Vagina (tissue), 2 donors: Measurements from ENCODE around the gene SOCS3. TPM values are rescaled to one million over a fixed set of nuclear protein-coding genes. Genes with fewer than 3 reads are reported as not detected.

Experiments used
- DNase-seq, 2 donors: peaks; one replicate each; pipeline ENCODE4 v3.0.0-alpha.2; 2017; ENCODE audit errors: extremely low spot score in 2 of 2
- H3K27ac ChIP-seq: fragments of 200-600 bp; sonication (generic); one replicate; pipeline ENCODE4 v1.5.1; 2019
- H3K27me3 ChIP-seq: fragments of 200-600 bp; sonication (generic); one replicate; pipeline ENCODE4 v1.5.1; 2019
- H3K36me3 ChIP-seq, 2 donors: fragments of 200-600 bp; sonication (generic); one replicate each; pipeline ENCODE4 v1.5.1; 2017 to 2019
- H3K4me1 ChIP-seq: fragments of 200-600 bp; sonication (generic); one replicate; pipeline ENCODE4 v1.5.1; 2019
- H3K4me3 ChIP-seq, 2 donors: fragments of 200-600 bp; sonication (generic); 1 replicate in 1 of 2; 2 replicates in 1 of 2; pipeline ENCODE4 v1.5.1; 2016 to 2019
- H3K9me3 ChIP-seq: fragments of 200-600 bp; sonication (generic); one replicate; pipeline ENCODE4 v1.5.1; 2019
- CTCF ChIP-seq, 3 experiments: fragments of 450-650 bp in 2 of 3; fragments of 200-600 bp in 1 of 3; sonication (generic) in 1 of 3; IDR thresholded peaks; one replicate each; pipeline ENCODE4 v1.5.1; 2017 to 2019; ENCODE audit warnings: antibody characterized with exemption in 3 of 3, mild to moderate bottlenecking in 2 of 3, moderate library complexity in 2 of 3
- POLR2A ChIP-seq, 2 donors: fragments of 450-650 bp; IDR thresholded peaks; one replicate each; pipeline ENCODE4 v1.6.1; 2017; ENCODE audit warnings: antibody characterized with exemption in 2 of 2, mild to moderate bottlenecking in 2 of 2, moderate library complexity in 2 of 2
- POLR2AphosphoS5 ChIP-seq, 2 donors: sonication (generic); formaldehyde crosslinking; IDR thresholded peaks; one replicate each; pipeline ENCODE4 v1.9.0; 2017; ENCODE audit warnings: antibody characterized with exemption in 2 of 2, mild to moderate bottlenecking in 2 of 2, low read depth in 1 of 2; ENCODE audit not compliant: insufficient read depth in 1 of 2
- intact Hi-C: fragments of 100-400 bp; cut with DNase I; formaldehyde crosslinking; loops from one replicate; pipeline ENCODE4 v1.15.1; 2023
- total RNA-seq: library from RNA; depleted of rRNA; stranded (reverse); fragments of >200 nt; gene quantifications from one replicate; pipeline ENCODE4 v1.2.3, GENCODE V29; 2016

SOCS3 gene
- total RNA-seq, 1 donor from 2014 or later, result 173 TPM

DNA sequence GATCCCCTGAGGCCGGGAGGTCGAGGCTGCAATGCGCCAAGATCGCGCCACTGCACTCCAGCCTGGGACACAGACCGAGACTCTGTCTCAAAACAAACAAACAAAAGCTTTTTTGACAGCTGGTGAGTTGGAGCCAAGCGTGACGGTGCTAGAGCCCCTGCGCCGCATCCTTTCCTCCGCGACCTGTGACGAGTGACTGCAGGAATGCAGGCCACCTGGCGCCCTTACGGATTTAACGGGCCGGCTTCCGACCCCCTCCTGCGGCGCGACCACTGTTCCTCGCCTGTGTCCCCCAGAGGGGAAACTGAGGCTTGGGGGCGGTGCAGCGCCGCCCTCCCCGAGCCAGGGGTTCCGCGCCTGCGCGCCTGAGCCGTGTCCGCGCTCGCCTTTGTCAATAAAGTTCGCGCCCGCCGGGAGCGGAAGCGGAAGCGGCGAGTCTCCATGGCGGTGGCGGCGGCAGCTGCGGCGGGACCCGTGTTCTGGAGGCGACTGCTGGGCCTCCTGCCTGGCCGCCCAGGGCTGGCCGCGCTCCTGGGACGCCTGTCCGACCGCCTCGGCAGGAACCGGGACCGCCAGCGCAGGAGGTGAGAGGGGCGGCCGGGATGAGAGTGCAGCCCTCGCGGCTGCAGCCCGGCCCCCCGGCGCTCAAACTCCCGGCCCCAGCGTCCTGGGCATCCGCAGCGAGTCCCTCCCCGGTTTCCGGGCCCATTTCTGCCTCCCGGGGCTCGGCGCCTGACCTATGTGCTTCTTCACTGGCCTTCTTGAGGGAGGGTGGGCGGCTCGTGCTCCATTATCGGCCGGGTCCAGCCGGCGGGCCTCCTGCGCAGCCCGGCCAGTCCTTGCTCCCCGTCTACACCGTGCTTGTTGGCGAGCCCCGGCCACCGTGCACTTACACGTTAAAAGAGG, 18.6 kb upstream of the SOCS3 start, which contains the start of gene PGS1:
TSS of gene PGS1 (plus strand) at position 425 of the 906 bp plus-strand sequence. CDS start at position 442, 17 bp downstream.
- intact Hi-C loops, result no loop called here
- DNase-seq, result no peak
- TF ChIP-seq CTCF (IDR thresholded peaks at IDR 0.05) (peak in 1 of 3 experiments; percentile 4), POLR2A (IDR thresholded peaks at IDR 0.05) (peak in 1 of 2 donors; percentile 64), POLR2AphosphoS5 (IDR thresholded peaks at IDR 0.05; ENCODE audit: insufficient read depth in 1 of 2, low read depth in 1 of 2) (peak; percentile 86 to 90)
- peak within 1 kb of the TSS; percentile 89 for H3K27ac ChIP-seq
- H3K4me3 ChIP-seq, result peak within 1 kb of the TSS; percentile 60 to 87
- H3K4me1 ChIP-seq, result peaks cover 45% of the 10 kb centered on the region
- H3K27me3 ChIP-seq, result no peaks in the 10 kb centered on the region
- no peaks in the 10 kb centered on the region for H3K36me3 ChIP-seq
- no peaks in the 10 kb centered on the region for H3K9me3 ChIP-seq

GRCh38 chr17:78377858-78378224, 18.0 kb upstream of the SOCS3 start:
- Histone ChIP-seq H3K36me3 (no peaks in the 10 kb centered on the region), H3K27me3 (no peaks in the 10 kb centered on the region), H3K27ac (peak overlapping the region; percentile 89), H3K9me3 (no peaks in the 10 kb centered on the region), H3K4me1 (peaks cover 45% of the 10 kb centered on the region), H3K4me3 (peak overlapping the region; percentile 60 to 87)
- no peak for DNase-seq
- TF ChIP-seq POLR2A (IDR thresholded peaks at IDR 0.05), result no peak
- no peak for TF ChIP-seq CTCF (IDR thresholded peaks at IDR 0.05)
- TF ChIP-seq POLR2AphosphoS5 (IDR thresholded peaks at IDR 0.05; ENCODE audit: insufficient read depth in 1 of 2, low read depth in 1 of 2), result no peak
- intact Hi-C loops, result no loop called here

GRCh38 chr17:78376161-78376560, 16.3 kb upstream of the SOCS3 start:
- Histone ChIP-seq H3K4me1 (peaks cover 33% of the 10 kb centered on the region), H3K4me3 (no peak overlapping the region), H3K27me3 (no peaks in the 10 kb centered on the region), H3K36me3 (no peaks in the 10 kb centered on the region), H3K27ac (no peak overlapping the region), H3K9me3 (no peaks in the 10 kb centered on the region)
- TF ChIP-seq POLR2AphosphoS5 (IDR thresholded peaks at IDR 0.05; ENCODE audit: insufficient read depth in 1 of 2, low read depth in 1 of 2) (no peak), POLR2A (IDR thresholded peaks at IDR 0.05) (no peak), CTCF (IDR thresholded peaks at IDR 0.05) (no peak)
- no peak for DNase-seq
- intact Hi-C loops, result no loop called here

DNA sequence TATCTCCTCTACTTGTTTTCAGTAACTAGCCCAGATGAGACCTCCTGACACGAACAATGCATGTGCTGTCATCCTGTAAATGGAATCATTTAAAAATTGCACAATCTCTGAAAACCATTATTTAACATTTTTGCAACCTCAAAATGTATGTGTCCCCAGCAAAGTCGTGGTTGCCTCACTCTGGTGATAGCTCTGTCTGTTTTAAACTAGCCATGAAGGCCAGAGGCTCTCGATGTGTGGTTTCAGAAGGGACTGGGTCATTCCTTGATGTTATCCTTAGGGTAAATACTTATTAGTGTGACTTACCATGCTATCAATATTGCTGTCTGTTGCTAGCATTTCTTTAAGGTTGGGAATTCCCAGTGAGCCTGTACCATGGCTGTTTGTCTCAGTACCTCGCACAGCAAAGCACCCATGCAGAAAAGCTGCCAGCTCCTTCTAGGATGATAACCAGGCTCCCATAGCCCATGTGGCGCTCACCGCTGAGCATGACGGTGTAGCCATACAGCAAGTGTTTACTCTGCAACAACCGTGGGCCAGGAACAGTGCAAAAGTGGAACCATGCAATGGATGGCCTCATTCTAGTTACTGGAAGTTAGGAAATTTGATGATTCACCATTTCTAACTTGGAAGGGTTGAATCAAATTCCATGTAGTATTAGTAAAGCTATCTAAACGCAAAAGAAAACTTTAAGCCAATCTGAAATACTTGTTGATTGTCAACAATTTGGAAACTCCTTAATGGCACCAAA, 15.7 kb upstream of the SOCS3 start:
- TF ChIP-seq POLR2AphosphoS5 (IDR thresholded peaks at IDR 0.05; ENCODE audit: insufficient read depth in 1 of 2, low read depth in 1 of 2) (no peak), POLR2A (IDR thresholded peaks at IDR 0.05) (no peak), CTCF (IDR thresholded peaks at IDR 0.05) (no peak)
- Histone ChIP-seq H3K36me3 (no peaks in the 10 kb centered on the region), H3K9me3 (no peaks in the 10 kb centered on the region), H3K4me3 (no peak overlapping the region), H3K27me3 (no peaks in the 10 kb centered on the region), H3K27ac (peak overlapping the region; percentile 41), H3K4me1 (peaks cover 28% of the 10 kb centered on the region)
- intact Hi-C loops, result no loop called here
- DNase-seq, result no peak
